ENCODE data around the gene RYR1. TPM values are rescaled to one million over a fixed set of nuclear protein-coding genes. Genes with fewer than 3 reads are reported as not detected.

RYR1 gene
- total RNA-seq, 4 donors from 2014 or later, result 1.5 to 8.8 (median 4.4) TPM

DNA sequence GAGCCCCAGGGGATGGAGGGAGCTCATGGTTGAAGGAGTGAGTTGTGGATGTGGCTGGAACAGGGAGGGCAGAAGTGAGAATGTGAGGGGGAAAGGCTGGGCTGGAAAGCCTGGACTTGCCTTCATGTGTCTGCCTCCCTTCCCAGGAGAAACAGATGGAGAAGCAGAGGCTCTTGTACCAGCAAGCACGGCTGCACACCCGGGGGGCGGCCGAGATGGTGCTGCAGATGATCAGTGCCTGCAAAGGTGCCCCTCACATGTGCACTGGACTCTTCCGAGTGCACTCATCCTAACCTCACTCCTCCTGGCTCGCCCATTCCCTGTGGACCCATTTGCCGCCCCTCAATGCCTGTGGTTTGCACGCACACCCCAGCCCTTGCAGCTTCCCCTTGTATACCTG lies 101.1 kb downstream of the RYR1 start:
- TF ChIP-seq, protein P1, sequence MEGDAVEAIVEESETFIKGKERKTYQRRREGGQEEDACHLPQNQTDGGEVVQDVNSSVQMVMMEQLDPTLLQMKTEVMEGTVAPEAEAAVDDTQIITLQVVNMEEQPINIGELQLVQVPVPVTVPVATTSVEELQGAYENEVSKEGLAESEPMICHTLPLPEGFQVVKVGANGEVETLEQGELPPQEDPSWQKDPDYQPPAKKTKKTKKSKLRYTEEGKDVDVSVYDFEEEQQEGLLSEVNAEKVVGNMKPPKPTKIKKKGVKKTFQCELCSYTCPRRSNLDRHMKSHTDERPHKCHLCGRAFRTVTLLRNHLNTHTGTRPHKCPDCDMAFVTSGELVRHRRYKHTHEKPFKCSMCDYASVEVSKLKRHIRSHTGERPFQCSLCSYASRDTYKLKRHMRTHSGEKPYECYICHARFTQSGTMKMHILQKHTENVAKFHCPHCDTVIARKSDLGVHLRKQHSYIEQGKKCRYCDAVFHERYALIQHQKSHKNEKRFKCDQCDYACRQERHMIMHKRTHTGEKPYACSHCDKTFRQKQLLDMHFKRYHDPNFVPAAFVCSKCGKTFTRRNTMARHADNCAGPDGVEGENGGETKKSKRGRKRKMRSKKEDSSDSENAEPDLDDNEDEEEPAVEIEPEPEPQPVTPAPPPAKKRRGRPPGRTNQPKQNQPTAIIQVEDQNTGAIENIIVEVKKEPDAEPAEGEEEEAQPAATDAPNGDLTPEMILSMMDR (IDR thresholded peaks at IDR 0.05; ENCODE audit: low read depth), result no peak

DNA sequence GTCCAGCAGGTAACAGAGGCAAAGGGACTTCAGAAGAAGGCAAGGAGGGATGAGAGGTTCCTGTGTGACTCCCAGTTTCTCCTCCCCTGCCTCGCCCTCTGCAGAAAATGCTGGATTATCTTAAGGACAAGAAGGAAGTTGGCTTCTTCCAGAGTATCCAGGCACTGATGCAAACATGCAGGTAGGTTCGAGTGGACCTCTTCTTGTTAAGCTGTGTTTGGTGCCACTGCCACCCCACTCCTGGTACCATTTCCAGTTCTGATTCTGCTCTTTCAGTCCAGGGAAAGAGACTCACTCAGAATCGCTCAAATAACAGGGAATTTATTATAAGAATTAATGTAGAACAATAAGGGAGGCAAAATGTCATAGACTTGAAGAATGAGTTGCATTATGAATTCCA lies 101.7 kb downstream of the RYR1 start:
- TF ChIP-seq, protein P1 (IDR thresholded peaks at IDR 0.05; ENCODE audit: low read depth), result no peak

DNA sequence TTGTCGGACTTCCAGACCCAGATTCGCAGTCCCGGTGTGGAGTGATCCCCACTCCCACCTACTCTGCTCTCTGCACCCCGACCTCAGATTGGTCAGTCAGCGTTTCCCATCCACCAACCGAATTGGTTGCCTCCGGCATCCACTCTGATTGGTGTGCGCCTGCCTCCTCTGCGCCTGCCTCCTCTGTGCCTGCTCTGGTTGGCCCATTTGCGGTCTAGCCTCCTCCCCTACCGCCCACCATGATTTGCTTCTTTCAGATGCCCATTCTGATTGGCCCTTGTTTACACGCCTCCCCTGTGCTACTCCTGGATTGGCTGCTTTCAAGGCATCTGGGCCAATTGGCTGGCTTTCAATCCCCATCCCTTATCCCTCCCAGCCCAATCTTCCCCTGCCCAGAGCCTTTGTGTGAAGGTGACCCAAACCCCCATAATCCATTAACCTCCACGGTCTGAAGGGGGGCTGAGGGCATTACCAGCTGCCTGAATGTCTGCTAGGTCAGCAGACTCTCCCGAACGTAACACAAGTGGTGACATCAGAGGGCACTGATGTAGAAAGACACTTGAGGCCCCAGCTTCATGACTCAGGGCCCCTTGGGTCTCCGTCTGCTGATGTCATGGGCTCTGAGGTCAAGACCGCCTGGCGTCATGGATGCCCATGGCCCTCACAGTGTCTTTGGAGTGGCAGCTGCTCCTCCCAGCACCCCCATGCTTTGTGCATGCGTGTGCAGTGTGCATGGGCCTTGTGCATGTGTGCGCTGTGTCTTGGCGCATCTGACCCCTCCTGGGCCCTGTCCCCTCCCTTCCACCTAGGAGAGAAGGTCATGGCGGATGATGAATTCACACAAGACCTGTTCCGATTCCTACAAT lies 103.8 kb downstream of the RYR1 start:
- TF ChIP-seq, protein P1 (IDR thresholded peaks at IDR 0.05; ENCODE audit: low read depth), result no peak

DNA sequence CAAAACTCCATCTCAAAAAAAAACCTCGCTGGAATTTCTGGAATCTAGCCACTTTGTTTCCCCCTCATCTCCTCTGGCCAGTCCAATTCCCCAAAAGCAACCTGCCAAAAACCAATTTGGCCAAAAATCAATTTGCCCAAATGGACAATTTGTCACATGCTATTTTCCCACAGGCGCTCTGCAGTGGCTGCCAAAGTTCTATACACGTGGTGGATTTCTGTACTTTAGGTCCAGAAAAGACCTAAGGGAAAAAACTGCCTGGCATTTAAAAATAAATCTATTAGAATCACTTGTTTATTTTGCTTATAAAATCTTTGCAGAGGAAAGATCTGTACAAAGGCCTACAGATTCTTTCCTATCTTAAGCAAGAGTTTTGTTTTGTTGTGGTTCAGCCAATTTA lies 104.9 kb downstream of the RYR1 start:
- TF ChIP-seq, protein P1 (IDR thresholded peaks at IDR 0.05; ENCODE audit: low read depth), result no peak

DNA sequence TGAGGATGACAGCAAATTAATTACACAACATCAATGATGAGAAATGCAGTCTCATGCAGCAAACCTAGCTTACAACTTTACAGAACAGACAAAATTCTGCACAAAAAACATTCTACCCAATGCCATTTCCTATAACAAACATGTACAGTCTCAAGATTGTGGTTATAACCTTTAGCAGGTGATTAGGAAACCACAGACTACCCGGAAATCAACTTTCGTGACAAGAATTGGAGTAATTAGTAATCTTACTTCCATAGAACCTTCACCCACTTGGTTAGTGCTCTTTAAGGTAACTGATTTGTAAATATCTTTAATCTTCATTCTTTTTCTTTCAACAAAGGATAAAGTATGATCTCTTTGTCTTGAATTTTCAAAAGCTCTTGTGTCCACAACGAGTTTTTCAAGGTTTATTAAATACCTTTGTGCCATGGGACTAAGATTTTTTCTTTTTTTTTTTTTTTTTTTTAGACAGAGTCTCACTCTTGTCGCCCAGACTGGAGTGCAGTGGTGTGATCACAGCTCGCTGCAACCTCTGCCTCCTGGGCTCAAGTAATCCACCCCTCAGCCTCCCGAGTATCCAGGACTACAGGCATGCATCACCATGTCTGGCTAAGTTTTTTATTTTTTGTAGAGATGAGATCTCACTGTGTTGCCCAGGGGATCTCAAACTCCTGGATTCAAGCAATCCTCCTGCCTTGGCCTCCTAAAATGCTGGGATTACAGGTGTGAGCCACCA lies 105.5 kb downstream of the RYR1 start:
- TF ChIP-seq, protein P1 (IDR thresholded peaks at IDR 0.05; ENCODE audit: low read depth), result no peak

DNA sequence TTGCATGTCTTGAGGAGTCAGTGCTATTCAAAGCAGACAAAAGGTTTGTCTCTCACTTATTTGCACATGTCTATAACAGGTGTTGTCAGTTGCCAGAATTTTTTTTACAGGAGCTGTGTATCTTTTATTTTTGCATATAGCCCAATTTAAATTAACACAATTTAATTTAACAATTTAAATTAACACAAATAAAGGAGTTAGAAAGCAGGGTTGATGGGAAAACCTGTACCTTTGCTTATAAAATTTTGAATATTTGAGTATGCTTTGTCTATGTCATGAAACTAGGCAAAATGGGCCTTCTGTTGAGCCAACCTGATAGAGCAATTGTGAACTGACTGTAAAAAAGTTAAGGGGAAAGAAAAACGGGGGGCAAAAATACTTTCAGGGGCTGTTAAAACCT lies 106.3 kb downstream of the RYR1 start:
- TF ChIP-seq, protein P1 (IDR thresholded peaks at IDR 0.05; ENCODE audit: low read depth), result no peak

DNA sequence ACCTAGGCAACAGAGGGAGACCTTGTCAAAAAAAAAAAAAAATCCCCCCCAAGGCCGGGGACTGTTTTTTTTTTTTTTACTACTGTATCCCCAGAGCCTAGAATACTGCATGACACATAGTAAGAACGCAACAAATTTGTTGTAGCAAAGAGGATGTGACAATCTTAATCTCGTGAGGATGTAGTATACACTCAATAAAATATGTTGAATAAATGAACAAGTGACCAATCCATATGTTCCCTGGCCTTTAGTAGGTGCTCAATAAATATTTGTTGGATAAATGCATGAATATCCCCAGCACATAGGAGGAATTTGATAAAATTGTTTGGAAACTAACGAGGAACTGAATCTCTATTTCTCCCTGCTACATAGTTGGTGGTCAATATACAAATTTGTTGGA lies 108.5 kb downstream of the RYR1 start:
- TF ChIP-seq, protein P1 (IDR thresholded peaks at IDR 0.05; ENCODE audit: low read depth), result no peak
